HG03565 (cell line): ENCODE results near the gene GMDS.

Experiments used
- ATAC-seq: cut with Tn5 transposase; IDR thresholded peaks from one replicate; pipeline ENCODE4 v1.9.1; 2021; ENCODE audit warnings: mild to moderate bottlenecking, moderate library complexity; ENCODE audit not compliant: unreplicated experiment

The GMDS gene

DNA sequence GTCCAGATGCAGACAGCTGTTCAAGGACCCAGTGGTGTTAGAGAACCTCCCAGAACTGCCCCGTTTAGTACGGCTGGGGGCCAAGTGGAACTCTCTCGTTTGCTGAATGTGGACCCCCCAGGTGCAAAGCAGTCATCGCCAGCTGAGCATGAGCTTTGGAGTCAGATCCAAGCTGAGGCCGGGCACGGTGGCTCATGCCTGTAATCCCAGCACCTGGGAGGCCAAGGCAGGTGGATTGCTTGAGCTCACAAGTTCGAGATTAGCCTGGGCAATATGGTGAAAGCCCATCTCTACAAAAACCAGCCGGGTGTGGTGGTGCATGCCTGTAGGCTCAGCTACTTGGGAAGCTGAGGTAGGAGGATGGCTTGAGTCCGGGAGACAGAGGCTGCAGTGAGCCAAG, 606.0 kb downstream of the GMDS start:
- no peak for ATAC-seq

DNA sequence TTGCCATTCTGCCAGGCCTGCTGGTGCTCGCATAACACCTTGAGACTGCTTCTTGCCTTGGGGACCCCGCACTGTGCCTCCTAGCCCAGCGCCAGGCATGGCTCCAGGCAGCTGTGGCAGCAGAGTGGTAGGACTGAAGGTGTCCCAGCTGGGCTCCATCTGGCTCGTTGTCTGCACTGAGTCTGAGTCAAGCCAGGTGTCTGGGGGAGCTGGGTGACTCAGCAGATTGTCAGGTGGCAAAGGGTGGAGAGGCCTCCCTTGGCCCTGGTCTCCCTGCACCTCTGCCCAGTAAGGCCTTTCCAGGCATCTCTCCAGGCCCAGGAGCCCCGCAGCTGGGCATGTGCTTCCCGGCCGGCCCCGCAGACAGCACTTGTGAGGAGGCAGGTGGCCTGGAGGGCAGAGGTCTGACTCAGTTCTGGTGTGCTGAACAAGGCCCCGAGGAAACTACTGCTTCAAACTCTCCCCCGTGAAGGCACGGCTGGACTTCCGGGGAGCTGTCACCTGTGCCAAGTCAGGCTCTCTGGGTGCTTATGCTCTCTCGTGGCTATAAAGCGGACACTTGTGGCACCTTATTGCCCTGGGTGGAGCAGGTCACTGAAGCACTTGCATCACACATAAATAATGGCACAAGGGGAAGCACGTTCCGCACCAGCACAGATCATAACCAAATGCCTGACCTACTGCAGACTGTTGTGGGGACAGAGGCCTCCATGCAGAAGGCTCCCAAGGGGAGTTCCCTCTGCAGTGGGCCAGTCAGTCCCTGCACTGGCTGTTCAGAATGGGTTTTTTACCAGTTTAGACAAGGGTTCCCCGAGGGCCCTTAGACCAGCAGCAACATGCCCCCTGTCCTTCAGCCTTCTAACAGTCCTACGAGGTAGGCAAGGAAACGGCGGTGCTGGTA, 608.2 kb downstream of the GMDS start:
- ATAC-seq = no peak

DNA sequence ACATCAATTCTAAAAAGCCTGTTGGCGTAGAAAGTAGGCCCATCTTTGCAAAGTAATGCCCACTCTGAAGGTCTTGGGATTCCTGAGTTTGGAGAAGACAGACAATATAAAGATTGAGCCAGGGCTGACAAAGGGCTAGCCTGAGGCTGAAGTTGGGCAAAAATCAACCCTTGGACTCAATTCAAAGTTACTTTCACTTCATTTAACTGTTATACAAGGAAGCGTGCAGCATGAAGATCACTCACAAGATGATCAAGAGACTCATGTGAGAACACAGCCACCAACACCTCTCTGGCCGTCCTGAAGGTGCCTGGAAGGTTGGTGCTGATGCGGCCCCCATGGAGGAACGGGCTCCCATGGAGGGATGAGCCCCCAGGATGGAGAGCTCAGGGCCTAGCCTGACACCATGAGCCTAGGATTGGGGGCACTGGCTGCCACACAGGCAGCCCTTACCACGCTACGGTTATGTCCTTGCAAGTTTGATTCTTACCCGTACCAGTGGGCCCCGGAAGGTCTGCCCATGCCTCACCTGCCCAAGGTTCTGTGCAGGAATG, 609.1 kb downstream of the GMDS start:
- ATAC-seq = no peak

DNA sequence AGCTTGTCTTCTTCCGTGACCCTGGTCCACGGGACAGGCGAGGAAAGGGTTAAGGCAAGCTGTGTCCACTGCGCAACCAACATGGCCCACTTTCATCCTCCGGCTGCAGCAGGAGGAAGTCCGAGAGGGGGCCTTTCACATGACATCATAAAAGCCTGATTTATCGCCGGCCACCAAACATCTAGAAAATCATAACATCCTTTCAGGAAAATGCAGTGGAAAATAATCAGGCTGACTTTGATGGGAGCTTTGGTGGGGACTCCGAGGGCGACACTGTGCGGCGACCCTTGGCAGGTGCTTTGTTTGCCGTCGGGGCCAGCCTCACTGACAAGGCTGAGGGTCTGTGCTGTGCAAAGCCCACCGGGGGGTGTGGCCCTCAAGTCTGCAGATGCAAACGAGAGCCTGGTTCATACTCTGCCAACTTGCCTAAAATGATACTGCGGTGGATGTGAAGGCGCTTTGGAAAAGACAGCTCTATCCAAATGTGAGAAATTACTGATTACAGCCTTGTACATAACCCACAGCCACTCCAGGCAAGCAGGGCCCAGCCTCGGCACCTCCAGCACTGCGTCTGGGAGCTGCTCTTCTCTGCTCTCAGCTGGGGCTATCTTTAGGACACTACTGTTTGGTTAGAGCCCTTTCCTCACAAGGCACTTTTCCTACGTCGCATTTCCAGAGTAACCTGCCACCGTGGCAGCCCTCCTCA, 609.9 kb downstream of the GMDS start:
- no peak for ATAC-seq

DNA sequence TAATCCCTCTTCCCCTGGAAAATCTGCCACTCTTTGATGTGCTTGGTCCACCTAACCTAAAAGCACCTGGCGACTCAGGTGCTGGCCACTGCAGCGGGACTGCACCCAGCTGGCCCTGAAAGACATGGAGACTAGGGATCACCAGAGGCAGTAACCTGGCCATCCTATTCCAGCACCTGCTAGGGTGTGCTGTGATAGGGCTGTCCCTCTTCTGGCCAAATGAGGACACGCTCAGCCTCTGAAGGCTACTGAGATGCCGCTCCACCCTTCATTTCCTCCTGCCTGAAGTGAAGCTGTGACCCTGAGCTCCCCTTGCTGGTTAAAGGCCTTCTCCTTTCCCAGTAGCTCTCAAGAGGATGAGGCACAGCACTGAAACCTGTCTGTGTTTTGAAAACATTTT, 611.3 kb downstream of the GMDS start:
- no peak for ATAC-seq

DNA sequence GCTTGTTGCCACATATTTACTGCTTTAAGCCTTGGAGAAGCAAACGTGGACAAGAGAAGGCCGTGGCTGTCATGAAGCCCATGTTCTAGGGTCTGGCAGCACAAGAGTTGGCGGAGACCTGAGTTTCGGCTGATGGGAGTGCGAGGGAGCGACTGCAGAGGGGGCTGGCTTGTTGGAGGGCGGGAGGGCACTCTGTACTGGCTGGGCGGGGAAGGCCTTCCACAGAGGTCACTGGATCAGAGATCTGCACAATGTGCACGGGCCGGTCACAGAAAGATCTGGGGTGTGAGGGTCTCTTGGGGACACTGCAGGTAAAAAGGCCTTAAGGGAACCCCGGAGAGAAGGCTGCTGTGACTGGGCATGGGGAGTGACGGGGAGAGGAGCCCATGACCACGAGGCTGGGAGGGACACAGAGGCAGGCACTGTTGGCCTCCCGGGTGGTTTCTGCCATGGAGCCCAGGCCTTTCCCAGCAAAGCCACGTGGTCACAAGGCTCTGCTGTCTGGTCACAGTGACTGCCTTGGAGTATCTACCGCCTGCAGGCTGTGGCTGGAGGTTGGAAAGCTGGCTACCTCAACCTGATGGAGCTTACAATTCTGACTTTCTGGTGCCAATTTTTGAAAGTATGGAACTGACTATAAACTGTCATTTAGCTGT, 611.9 kb downstream of the GMDS start:
- ATAC-seq = no peak

DNA sequence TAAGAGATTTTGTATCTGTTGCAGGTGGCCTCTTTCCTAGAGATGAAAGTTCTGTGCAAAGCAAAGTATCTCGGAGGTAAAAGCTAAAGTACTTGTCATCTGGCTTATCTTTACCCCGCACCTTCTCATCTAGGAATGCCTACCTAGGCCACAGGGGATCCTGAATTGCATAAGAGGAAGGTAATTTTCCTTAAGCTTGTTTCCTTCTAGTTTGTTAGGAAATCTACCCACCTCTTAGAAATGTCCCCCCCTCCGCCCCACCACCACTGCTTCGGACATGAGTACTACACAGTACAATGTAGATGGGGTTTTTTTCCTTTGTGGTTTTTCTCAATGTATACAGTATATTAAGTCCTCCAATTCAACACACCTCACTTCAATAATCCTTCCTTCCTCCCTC, 614.2 kb downstream of the GMDS start:
- ATAC-seq = no peak

DNA sequence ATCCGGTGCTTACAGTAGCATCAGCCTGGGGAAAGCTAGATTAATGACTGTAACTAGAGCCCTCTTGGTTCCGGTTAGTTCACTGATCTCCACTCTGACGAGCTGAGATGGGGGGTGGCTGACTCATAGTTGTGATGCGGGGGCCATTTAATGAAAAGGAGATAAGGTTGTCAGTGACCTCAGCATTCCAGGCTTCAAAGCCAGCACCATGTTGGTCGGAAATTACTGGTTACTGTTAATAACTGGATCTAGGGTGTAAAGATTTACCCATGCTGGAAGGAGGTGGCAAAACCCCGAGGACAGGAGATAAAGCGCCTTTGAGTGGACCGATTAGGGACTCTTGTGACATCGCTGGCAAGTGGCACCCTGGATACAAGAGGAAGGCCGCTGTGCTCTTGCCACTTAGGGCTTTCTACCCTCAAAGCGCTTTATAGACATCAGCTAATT, 614.6 kb downstream of the GMDS start:
- no peak for ATAC-seq

DNA sequence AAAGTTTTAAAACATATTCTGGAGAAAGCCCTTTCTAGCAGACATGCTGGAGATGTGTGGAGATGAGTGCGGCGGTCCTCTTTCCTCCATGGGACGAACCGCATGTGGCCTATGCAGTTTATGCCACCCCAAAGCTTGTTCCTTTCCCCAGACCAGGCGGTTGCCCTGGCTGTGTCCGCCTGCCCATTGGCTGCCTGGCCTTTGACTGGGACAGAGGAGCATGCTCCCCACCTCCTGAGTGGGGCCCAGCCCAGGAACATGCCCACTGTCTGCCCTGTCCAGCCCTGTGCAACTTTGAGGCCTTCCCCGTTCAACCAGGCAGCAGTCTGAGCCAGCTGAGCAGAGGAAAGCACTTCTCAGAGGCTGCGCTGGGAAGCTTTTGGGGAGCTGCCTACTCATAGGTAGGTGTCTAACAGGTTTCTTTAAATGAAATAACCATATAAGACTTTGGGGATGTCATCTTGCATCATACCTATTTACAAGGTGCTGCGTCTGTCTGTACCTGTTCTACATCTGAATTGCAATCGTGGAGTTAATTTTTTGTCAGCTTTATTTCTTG, 615.1 kb downstream of the GMDS start:
- no peak for ATAC-seq

DNA sequence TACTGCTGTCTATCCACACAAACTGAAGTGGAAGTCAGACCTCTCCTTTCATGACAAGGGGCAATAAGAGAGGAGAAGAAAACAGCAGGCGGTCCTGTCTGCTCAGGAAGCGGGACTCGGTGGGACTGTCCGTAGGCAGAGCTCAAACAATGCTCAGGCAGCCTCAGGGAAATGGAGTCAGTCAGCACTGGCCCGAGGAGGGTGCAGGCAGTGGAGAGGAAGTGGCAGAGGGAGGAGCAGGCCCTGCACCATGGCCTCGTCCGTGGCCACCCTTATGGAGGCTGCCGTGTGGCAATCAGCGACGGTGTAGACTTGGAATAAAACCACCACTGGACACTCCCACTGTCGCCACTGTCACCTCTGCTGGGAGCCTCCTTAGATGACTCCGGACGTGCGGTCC, 616.1 kb downstream of the GMDS start:
- no peak for ATAC-seq

DNA sequence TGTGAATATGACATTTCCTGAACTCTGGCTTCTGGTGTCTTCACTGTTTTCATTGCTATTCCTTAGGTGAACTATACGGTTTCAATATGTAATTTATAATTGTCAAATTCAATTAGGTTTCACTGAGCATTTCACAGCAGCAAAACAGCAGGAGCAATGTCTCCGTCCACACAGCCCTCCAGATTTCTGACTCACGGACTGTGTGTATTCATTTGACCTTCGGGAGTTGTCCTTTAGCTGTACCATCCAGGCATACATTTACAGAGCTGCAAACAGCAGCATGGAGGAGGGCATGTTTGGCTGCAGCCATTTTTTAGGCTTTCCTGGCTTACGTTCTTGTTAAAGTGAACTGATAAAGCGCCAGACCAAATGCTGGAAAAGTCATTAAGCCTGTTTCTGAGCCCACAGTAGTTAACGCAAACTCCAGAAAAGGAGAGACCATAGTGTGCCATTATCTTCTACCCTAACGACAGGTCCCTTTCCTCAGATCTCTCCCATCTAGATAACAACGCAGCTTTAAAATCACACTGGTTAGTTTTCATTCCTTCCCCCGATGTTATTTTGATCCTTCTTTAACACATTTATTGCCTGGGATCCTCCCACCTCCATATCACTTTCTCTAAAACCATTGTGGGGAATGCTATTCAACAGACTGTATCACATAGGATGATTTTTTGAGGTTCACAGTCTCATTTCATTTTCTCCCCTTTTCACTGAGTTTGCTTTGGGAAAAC, 617.4 kb downstream of the GMDS start:
- no peak for ATAC-seq

DNA sequence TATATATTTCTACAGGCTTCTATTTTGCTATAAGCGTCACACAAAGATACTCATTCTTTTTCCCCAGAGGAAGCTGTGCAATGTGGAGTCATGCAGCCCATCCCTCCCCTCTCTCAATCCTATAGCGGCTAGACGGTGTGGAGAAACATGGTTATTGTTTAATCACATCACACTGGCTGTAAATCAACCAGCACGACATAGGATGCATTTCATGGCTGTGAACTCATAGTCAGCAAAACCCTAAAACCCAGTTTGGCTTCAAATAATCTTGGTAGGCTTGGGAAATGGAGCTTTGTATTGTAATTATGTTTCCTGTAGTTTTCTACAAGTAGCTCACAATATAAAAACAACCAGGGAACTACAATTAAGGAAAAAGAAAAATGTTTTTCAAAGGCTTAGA, 618.9 kb downstream of the GMDS start:
- ATAC-seq = no peak

DNA sequence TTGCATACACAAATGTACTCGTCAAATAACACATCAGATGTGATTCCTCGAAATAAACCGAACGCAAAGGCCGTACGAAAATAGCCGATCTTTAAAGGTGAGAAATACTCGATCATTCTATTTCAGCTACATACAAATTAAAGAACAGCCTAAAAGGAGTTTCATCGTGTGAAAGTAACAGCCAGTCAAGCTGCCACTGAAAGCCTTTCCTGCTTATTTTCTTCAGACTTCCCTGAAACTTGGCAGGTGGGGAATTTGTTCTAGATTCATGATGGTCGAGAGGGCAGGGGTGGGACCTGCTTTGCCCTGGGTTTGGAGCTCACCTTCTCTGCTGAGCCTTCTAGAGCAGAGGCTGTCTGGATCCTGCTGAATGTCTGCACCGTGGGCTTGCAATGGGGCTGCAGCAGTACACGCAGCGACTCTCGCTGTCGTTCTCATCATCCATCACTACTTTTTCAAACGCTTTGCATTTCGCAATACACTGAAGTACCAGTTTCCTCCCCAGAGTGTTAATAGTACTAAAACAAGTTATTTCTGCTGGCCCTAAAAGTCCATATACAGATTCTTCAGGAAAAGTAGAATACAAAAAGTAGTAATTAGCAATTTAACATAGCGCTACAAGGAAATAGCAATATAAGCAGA, 619.5 kb downstream of the GMDS start:
- no peak for ATAC-seq

DNA sequence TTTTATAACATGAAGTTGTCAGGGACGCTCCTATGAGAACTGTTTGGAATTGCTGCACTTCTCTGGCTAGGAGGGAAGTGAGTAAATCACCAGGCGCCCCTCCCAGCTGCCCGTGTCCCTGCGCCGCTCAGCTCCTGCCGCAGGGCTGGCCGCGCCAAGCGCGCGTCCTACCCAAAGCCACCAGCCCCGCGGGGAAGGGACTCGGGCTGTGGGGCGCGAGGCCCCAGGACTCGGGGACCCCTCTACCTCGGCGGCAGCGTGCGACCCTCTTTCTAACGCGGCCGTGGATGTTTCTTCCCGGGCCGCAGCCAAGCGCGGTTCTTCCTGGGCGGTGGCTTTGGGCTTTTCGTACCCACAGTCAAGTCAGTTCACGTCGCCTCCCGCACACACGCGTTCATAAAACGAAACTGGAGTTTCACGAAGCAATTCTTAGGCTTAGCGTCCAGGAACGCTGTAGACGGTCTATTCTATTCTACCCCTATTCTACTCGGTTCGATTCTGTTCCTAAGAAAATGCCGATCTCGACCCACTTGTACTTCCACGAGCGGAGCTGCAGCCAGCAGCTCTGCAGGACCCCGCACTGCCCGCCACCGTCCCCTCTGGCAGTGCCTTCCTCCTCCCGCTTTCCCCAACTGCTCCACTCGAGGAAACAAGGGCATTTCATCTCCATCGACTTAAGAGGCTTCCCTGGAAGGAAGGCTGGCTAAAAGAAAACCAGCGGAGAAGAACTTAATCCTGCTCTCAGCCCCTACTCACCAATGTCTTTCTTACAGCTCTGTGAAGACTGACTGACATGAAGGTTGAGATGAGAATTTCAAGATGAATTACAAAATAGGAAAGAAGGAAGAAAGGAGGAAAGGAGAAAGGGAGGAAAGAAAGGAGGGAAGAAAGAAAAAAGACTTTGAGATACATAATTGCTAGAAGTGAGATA, 620.3 kb downstream of the GMDS start:
- ATAC-seq = no peak

DNA sequence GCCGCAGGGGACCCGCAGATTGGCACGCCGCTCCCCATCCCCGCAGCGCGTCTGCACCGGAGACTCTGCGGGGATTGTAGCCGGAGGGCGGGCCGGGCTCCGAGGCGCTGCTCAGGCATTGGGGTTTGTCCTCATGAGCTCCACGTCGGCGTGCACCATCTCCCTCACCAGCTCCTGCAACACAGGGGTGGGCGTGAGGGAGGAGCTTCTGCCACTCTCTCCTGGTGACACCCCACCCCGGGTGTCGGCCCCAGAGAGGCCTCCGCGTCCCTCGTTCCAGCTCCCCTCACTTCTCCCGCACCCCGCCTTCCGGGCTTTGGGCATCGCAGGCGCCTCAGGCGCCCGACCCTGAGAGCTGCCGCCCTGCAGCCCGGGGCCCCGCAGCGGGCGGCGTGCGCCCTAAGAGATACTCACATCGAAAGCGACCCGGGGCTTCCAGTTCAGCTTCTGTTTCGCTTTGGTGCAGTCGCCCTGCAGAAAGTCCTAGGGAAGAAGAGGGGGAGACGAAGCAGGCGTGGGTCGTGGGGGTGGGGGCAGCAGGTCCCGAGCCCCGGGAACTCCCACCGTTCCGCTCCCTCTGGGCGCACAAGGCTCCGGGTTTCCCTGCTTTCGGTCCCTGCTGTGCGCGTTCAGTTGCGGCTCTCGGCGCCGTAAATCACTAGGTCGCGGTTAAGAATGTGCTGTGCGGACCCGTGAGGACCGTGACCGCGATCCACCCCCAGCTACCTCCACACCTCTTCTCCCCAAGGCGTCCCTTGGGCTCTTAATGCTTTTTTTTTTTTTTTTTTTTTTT, 621.2 kb downstream of the GMDS start:
- ATAC-seq = no peak

DNA sequence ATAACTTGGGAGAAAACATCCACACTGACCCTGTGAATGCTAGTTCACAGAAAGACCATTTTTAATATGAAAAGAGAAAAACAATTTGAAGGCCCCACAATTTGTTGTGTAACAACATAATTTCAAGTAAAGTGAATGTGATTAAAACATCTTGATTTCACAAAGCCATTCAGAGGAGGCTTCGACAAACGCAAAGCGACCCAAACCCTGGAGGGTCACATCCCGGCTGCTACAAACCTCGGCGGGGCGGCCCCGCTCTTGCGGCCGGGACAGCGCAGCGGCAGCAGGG, 621.7 kb downstream of the GMDS start:
- ATAC-seq = no peak

DNA sequence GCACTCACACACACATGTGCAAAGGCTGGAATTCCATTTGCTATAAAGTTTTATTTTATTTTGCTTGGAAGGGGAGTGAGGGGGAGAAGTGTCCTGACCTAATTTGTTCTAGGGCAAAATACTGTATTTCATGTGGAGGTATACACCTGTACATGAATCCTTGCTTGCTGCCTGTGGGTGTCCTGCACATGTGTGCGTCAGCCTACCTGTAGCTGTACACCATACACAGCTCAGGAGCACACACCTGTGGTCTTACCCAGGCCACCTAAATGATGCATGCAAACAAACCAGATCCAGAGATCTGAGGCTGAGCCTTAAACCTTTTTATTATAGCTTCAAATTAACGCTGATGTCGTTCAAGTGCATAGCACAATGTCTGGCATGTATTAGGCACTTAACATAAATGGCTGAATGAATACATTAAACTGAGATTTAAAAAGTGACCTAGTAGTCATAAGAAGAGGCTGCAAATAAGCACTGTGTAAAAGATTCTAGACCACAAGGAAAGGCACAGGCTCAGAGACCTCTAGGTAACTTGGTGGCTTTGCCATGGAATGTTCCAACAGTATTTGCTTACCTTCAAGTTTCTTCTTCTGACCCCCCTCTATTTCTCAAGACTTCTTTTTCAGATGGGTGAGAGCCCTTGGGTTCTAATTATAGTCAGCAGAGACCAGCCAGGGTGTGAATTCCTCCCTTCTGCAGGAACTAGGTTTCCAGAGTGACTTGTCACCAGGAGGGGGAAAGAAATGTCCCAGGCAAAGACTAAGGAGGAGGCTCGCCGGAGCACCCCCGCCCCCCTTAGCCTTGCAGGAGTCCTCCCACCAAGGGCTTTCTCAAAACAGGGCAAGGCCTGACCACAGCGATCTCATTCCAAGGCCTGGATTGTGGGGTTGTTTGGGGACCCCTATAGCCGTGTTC, 622.3 kb downstream of the GMDS start:
- no peak for ATAC-seq
